Epidermal melanocyte (primary cell): ENCODE measurements around the gene CYP24A1.
A peak's percentile ranks its signal among the peaks of the same experiment; 100 is the strongest.

Experiments used
- DNase-seq: peaks from one replicate; pipeline ENCODE4 v3.0.0; 2011; ENCODE audit warnings: low spot score; ENCODE audit not compliant: insufficient read length

The CYP24A1 gene

GRCh38 chr20:54173653-54174456 lies at the start of gene CYP24A1:
CYP24A1 (minus strand) TSS chr20:54173986; CDS start chr20:54173579, 407 bp downstream.
- no peak for DNase-seq

DNA sequence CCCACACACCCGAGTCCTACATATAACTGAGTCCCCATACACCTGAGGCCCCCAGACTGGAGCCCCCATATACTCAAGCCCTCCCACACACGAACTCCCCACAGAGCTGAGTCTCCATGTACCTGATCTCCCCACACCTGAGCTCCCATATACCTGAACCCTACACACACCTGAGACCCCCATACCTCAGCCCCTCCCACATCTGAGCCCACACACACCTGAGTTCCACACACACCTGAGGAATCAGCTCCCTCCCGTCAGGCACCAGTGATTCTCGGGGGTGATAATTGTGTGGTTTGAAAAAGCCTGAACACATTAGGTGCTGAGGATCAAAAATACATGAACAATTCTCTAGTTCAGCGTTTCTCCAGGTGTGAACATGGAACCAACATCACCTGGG lies 49.5 kb upstream of the CYP24A1 start:
- no peak for DNase-seq

GRCh38 chr20:54221996-54222890 lies 48.5 kb upstream of the CYP24A1 start:
- no peak for DNase-seq

DNA sequence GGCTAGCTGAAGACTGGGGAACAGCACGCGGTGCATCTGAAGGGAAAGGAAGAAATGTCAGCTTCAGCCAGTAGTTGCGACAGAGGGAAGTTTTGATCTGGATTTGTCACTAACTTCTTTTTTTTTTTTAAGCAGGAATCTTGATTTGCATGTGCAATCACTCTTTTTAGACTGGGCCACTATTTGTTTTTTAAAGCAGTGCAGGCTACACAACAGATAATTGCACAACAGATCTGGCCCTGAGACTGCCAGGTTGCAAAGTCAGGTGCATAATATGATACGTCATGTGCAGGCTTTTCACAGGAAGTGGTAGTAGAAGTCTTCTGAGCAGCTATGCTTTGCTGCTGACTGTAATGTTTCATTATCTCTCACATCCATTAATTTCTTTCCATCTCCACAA lies 47.6 kb upstream of the CYP24A1 start:
- no peak for DNase-seq

DNA sequence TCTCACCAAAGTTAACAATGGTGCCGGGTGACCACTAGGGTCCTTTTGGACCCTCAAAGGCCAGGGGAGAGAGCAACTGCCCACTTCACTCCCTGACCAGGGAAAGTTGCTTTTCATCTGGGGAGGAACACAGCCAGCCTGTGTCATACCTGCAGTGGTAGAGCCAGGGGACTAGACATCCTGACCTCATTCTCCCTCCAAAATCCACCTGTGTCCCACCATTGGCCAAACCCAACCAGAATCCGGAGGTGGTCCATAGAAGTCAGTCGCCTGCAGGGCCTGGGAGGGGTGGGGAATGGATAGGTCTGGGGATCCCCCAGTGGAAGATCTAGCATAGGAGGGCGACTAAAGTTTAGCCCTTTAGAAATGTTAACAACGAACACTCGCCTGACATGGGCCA lies 46.9 kb upstream of the CYP24A1 start:
- no peak for DNase-seq

DNA sequence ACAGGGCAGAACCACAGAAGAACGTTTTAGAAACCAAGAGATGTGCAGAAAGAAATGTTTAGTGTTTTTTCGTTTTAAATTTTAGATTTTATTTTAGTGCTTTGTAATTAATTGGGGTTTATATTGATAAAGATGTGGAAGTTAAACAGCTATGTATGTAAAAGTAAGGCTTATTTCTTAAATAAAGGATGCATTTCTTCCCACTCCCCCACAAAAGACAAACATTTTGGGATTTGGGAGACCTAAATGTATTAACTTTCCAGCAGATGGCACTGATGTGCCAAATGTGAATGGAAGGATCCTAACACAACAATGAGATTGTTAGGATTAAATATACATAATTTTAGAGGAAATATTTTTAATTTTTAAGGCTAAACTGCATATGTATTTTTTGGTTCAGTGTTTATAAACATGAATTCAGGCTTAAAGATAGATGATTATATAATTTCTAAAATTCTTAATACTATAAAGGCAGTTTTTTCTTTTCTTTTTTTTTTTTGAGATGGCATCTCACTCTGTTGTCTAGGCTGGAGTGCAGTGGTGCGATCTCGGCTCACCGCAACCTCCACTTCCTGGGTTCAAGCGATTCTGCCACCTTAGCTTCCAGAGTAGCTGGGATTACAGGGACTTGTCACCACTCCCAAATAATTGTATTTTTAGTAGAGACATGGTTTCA lies 46.1 kb upstream of the CYP24A1 start:
- no peak for DNase-seq

- DNase-seq, result no peak
These were observed 44.7 kb upstream of the CYP24A1 start for GRCh38 chr20:54218470-54218869.

DNA sequence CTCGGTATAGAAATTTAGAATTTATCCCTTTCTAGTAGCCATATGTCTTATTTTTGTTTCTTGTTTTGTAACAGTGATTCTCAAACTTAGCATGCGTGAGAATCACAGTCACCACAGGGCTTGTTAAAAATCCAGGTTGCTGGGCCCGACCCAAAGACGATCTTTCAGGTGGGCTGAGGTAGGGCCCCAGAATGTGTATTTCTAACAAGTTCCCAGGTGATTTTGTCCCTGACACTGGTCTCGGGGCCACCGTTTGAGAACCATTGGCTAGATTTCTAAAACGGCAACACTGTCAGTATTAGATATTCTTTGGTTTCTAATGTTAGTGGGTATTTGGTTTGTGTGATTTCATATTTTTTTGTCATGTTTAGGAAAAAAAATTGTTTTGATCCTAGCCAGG lies 44.0 kb upstream of the CYP24A1 start:
- DNase-seq, result no peak

DNA sequence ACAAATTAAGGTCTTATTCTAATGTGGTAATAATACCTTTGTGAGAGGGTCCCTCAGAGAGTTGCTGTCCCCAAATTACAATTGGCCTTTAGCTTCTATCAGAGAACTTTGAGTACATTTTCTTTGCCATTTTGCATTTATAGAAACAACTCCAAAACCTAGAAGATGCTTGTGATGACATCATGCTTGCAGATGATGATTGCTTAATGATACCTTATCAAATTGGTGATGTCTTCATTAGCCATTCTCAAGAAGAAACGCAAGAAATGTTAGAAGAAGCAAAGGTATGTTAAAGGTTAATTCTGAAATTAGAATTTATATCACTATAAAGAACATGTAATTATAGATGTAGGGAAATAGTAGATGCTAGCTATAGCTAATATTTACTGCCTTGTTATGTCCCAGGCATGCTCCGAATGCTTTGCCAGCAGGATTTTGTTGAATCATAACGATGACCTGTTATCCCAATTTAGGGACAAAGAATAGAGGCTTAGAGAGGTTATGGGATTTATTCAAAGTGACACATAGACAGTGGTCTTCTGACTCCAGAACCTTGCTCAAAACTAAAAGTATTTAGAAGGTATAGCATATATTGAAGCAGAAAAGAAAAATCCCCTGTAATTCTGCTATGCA lies 41.5 kb upstream of the CYP24A1 start:
- DNase-seq, result no peak

DNA sequence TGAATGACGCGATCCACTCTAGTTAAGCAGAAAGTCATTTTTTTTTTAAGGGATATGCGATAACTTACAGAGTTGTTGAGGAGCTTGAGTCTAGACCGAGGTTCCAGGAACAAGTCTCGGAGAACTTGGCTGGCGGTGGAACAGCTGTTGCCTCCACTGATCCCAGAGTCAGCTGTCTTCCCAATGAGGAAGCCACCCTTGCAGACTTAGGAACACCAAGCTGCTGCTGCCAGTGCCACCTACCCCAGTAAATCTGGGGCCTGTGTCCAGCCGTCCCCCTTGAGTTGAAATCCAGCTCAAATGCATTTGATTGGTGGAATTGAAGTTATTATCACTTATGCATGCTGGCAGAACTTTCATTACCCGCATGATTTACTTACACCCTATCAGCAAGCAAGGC lies 40.8 kb upstream of the CYP24A1 start:
- no peak for DNase-seq

DNA sequence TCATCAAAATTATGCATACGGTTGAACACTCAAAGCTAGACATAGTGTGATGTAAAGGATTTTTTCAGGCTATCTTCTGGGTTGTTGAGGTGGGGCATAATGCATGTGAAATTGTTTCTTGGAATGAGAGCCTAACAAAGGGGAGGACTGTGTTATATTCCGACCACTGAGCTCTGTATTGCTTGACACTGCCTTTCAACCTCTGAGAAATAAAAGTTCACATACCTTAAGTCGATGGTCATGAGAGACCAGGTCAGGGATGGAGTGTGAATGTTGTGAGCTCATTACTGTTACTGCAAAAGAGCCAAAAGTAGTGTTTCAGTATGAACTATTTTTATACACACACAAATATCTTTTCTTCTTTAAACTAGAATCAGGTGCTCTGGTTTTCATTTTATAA lies 39.1 kb upstream of the CYP24A1 start:
- DNase-seq, result no peak

DNA sequence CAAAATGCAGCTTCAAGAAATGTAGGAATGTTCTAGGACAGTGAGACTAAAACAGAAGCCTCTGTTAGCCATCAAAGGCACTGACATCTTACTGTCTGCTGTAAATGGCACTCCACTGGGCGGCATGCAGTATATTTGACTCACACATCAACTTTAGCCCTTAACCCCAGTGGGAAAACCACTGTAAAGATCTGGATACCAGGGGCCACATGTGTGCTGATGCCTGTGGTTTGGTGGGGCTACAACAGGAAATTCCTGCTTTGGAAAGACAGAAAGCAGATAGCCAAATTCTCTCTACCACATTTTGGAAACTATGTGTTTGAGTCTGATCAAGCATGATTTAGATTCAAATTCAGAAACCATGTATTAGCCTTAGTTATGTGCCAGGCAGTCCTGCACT lies 38.4 kb upstream of the CYP24A1 start:
- DNase-seq, result no peak

- DNase-seq, result no peak
These were observed 35.5 kb upstream of the CYP24A1 start for GRCh38 chr20:54209216-54209813.

GRCh38 chr20:54208548-54209176 lies 34.9 kb upstream of the CYP24A1 start:
- no peak for DNase-seq

GRCh38 chr20:54207743-54208547 lies 34.2 kb upstream of the CYP24A1 start, which contains the start of gene PFDN4:
PFDN4 (plus strand) TSS chr20:54208087; CDS start chr20:54208101, 14 bp downstream.
- peak; percentile 88 for DNase-seq

DNA sequence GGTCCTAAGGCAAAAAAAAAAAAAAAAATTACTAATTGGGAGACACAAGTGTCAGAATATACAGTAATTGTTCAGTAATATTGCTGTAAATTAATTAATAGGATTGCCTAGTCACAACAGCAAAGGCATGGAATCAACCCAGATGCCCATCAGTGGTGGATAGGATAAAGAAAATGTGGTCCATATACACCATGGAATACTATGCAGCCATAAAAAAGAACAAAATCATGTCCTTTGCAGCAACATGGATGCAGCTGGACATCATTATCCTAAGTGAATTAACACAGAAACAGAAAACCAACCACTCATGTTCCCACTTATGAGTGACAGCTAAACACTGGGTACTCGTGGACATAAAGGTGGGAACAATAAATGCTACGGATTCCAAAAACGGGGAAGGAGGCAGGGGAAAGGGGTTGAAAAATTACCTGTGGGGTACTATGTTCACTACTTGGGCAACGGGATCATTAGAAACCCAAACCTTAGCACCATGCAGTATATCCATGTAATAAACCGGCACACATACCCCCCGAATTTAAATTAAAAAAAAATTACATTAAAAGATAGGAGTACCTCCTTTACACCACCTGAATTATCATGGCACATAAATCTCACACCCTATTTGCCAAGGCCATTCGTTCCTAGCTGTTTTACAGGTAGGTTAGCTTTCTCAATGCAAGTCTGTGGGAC lies 33.4 kb upstream of the CYP24A1 start:
- DNase-seq, result no peak

DNA sequence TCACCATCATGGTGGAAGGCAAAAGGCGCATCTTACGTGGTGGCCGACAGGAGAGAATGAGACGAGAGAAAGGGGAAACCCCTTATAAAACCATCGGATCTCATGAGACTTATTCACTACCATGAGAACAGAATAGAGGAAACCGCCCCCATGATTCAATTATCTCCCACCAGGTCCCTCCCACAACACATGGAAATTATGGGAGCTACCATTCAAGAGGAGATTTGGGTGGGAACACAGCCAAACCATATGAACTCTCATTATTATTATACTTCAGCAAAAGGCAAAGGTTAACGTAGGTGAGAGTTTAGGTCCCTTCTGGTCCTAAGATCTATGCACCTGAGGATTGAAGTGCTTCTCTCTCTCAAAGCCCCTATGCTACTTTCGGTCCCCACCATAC lies 31.7 kb upstream of the CYP24A1 start:
- DNase-seq, result no peak

DNA sequence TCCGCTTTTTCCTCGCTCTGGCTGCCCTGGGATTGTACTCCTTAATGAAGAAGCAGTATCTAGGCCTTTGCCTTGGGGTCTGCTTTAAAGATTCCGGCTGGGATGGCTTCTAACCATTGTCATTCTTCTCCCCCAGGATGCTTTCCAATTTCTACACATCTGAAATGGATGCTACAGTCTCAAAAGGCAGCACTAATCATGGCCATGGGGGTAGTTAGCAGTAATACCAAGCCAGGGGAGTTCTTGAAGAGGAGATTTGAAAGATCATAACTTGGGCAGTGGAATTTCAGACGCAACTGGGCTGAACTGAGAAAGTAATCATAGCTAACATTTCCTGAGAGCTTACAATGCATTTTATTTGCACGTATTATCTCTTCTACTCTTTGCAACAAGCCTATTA lies 30.7 kb upstream of the CYP24A1 start:
- no peak for DNase-seq

- no peak for DNase-seq
These were observed 30.3 kb upstream of the CYP24A1 start for GRCh38 chr20:54204063-54204462.
